ENCODE results near the gene SDHB. TPM values are rescaled to one million over a fixed set of nuclear protein-coding genes. Genes with fewer than 3 reads are reported as not detected.

Gene SDHB
- polyA plus RNA-seq, 1 of the 3 experiments (the other 2 are of a cell fraction) = 128 TPM

DNA sequence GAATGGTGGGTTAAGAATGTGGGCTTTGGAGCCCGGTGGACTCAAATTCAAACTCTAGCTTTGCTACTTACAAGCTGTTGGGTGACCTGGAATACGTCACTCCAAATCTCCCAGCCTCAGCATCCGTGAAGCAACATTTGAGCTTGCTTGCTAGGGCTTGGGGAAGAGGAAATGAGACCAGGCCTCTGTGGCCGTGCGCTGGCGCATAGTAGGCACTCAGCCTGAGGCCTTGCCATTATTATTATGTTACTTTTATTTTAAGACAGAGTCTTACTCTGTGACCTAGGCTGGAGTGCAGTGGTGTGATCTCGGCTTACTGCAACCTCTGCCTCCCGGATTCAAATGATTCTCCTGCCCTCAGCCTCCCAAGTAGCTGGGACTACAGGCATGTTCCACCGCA is 61.2 kb downstream of the SDHB start:
- Histone ChIP-seq H3F3A (replicated peaks; ENCODE audit: insufficient read depth) (no peaks in the 10 kb centered on the region), H3K4me2 (no peak overlapping the region), H3K9me3 (no peaks in the 10 kb centered on the region), H3K4me3 (ENCODE audit: low read depth in 2 of 2, low read length in 1 of 2) (no peak overlapping the region), H3K36me3 (replicated peaks in 1 of 2; ENCODE audit: control insufficient read depth in 1 of 2, insufficient read depth in 2 of 2, low read length in 1 of 2) (peaks cover under 1 to 5% of the 10 kb centered on the region in 2 experiments), H4K20me1 (ENCODE audit: insufficient read depth) (no peaks in the 10 kb centered on the region), H3K9me2 (no peaks in the 10 kb centered on the region), H3K27ac (ENCODE audit: low read depth in 2 of 2, low read length in 1 of 2) (no peak overlapping the region), H3K79me2 (ENCODE audit: insufficient read depth) (no peaks in the 10 kb centered on the region), H3K4me1 (ENCODE audit: control insufficient read depth in 1 of 2, insufficient read depth in 2 of 2, low read depth in 1 of 2, low read length in 1 of 2) (no peaks in the 10 kb centered on the region), H3K27me3 (ENCODE audit: insufficient read depth) (no peaks in the 10 kb centered on the region), H2AFZ (ENCODE audit: low read depth) (no peak overlapping the region), H3K9ac (no peak overlapping the region)
- CTCF ChIA-PET = interaction anchor here (0.7 to 1.2 kb wide), 4 partner anchors 17 to 55 kb away, joined by 3 read pairs; no protein-coding TSS in a partner anchor
- TF ChIP-seq FOXJ3 (CRISPR knock-in tag; IDR thresholded peaks at IDR 0.05) = no peak
- TF ChIP-seq YY1 (IDR thresholded peaks at IDR 0.05; ENCODE audit: low read depth) = no peak
- TF ChIP-seq, protein P1, sequence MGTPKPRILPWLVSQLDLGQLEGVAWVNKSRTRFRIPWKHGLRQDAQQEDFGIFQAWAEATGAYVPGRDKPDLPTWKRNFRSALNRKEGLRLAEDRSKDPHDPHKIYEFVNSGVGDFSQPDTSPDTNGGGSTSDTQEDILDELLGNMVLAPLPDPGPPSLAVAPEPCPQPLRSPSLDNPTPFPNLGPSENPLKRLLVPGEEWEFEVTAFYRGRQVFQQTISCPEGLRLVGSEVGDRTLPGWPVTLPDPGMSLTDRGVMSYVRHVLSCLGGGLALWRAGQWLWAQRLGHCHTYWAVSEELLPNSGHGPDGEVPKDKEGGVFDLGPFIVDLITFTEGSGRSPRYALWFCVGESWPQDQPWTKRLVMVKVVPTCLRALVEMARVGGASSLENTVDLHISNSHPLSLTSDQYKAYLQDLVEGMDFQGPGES (IDR thresholded peaks at IDR 0.05; ENCODE audit: low read depth, low read length) = no peak
- TF ChIP-seq GABPA (IDR thresholded peaks at IDR 0.05; ENCODE audit: low read depth) = no peak
- no peak for TF ChIP-seq POLR2AphosphoS5 (IDR thresholded peaks at IDR 0.05; ENCODE audit: low read depth, low read length)
- no peak for TF ChIP-seq EP300 (IDR thresholded peaks at IDR 0.05; ENCODE audit: borderline replicate concordance in 1 of 2, low read depth in 1 of 2, low read length in 1 of 2)
- TF ChIP-seq, protein P2, sequence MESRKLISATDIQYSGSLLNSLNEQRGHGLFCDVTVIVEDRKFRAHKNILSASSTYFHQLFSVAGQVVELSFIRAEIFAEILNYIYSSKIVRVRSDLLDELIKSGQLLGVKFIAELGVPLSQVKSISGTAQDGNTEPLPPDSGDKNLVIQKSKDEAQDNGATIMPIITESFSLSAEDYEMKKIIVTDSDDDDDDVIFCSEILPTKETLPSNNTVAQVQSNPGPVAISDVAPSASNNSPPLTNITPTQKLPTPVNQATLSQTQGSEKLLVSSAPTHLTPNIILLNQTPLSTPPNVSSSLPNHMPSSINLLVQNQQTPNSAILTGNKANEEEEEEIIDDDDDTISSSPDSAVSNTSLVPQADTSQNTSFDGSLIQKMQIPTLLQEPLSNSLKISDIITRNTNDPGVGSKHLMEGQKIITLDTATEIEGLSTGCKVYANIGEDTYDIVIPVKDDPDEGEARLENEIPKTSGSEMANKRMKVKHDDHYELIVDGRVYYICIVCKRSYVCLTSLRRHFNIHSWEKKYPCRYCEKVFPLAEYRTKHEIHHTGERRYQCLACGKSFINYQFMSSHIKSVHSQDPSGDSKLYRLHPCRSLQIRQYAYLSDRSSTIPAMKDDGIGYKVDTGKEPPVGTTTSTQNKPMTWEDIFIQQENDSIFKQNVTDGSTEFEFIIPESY (IDR thresholded peaks at IDR 0.05; ENCODE audit: borderline replicate concordance, low read depth) = no peak
- TF ChIP-seq TEAD4 (IDR thresholded peaks at IDR 0.05; ENCODE audit: borderline replicate concordance, insufficient read depth) = no peak
- no peak for TF ChIP-seq ELF1 (IDR thresholded peaks at IDR 0.05)
- no peak for TF ChIP-seq TCF12 (IDR thresholded peaks at IDR 0.05)
- TF ChIP-seq, protein P3, sequence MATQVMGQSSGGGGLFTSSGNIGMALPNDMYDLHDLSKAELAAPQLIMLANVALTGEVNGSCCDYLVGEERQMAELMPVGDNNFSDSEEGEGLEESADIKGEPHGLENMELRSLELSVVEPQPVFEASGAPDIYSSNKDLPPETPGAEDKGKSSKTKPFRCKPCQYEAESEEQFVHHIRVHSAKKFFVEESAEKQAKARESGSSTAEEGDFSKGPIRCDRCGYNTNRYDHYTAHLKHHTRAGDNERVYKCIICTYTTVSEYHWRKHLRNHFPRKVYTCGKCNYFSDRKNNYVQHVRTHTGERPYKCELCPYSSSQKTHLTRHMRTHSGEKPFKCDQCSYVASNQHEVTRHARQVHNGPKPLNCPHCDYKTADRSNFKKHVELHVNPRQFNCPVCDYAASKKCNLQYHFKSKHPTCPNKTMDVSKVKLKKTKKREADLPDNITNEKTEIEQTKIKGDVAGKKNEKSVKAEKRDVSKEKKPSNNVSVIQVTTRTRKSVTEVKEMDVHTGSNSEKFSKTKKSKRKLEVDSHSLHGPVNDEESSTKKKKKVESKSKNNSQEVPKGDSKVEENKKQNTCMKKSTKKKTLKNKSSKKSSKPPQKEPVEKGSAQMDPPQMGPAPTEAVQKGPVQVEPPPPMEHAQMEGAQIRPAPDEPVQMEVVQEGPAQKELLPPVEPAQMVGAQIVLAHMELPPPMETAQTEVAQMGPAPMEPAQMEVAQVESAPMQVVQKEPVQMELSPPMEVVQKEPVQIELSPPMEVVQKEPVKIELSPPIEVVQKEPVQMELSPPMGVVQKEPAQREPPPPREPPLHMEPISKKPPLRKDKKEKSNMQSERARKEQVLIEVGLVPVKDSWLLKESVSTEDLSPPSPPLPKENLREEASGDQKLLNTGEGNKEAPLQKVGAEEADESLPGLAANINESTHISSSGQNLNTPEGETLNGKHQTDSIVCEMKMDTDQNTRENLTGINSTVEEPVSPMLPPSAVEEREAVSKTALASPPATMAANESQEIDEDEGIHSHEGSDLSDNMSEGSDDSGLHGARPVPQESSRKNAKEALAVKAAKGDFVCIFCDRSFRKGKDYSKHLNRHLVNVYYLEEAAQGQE (IDR thresholded peaks at IDR 0.05; ENCODE audit: low read depth, low read length) = no peak
- TF ChIP-seq RXRA (IDR thresholded peaks at IDR 0.05; ENCODE audit: borderline replicate concordance, low read depth) = no peak
- TF ChIP-seq FOXM1 (IDR thresholded peaks at IDR 0.05; ENCODE audit: low read depth) = no peak
- no peak for TF ChIP-seq MXI1 (IDR thresholded peaks at IDR 0.05; ENCODE audit: low read depth, low read length)
- POLR2A ChIA-PET = interaction anchor here (1.2 kb wide), 1 partner anchor 10 kb away, joined by 3 read pairs; no protein-coding TSS in a partner anchor
- 94% methylated on average over 9 of the region's 9 CpGs for WGBS (ENCODE audit: low lambda C conversion rate)
- DNase-seq = no peak
